ENCODE data around the gene BCOR. TPM values are rescaled to one million over a fixed set of nuclear protein-coding genes. Genes with fewer than 3 reads are reported as not detected.

BCOR gene
- total RNA-seq, 1 experiment from 2014 or later: 21.1 TPM

DNA sequence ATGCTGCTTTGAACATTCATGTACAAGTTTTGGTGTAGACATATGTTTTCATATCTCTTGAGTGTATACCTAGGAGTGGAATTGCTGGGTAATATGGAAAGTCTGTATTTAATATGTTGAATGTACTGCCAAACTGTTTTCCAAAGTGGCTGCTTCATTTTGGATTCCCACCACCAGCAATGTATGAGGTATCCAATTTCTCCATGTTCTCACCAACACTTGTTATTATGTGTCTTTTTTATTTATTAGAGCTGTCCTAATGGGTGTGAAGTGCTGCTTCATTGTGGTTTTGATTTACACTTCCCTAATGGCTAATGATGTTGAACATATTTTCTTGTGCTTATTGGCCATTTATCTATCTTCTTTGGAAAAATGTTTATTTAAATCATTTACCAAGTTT is 60.4 kb downstream of the BCOR start:
- DNase-seq (ENCODE audit: extremely low read depth, low read depth): no peak

DNA sequence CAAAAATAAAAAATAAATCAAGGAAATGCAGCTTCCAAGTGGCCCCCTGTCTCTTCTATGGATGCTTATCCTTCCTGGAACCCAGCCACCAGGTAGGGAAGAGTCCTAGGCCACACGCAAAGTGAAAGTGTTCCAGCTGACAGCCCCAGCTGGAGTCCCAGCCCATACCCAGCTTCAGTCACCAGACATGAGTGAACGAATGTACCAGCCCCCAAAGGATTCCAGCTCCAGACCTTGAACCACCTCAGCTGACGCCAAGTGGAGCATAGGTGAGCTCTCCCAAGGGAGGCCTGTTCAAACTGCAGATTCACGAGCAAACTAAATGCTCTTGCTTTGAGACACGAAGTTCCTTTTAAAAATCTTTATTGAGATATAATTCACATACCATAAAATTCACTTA is 62.0 kb downstream of the BCOR start:
- no peak for DNase-seq (ENCODE audit: extremely low read depth, low read depth)

DNA sequence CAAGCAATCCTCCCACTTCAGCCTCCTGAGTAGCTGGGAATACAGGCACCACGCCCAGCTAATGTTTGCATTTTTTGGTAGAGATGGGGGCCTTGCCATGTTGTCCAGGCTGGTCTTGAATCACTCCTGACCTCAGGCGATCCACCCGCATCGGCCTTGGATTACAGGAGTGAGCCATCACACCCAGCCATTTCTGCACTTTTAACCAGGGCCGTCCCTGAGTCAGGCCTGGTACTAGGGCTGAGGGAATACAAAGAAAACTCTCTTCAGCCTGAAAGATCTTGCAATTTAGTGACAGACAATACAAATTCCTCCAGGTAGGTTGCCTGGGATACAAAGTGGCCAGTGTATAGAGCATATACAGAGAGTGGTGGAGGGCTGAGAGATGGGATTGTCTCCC is 65.8 kb downstream of the BCOR start:
- DNase-seq (ENCODE audit: extremely low read depth, low read depth): no peak

DNA sequence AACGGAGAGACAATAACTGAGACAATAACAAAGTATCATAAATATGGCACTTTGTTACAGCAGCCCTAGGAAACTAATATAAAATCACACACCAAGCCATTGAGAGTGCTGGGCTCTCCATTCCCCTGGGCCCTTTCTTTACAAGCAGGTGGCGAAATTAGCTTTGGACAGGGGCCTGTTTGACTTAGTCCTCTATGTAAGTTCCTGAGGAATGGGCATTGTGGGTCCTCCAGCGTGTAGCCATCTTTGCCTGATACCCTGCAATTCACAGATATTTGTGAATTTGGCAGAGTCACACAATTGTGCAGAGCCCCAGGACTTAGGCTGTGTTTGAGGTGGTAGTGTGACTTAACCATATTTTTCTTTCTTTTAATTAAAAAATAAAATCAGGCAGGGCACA is 67.6 kb downstream of the BCOR start:
- no peak for DNase-seq (ENCODE audit: extremely low read depth, low read depth)

DNA sequence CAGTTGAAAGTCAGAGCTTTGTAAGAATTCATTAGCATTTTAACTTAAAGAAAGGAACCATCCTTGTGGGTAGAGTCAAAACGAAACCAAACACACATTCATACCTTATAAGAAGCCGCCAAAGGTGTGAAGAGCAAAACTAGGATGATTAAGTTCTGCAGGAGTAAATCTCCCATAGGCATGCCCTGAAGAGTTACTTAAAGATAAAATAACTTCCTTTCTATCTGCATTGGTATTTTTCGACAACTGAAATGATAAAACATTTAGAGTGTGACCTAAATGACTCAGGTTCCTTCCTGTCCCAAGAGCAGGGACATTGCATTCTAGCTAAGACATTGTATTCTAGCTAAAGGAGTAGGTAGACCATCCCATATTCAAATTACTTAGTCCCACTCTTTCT is 75.3 kb downstream of the BCOR start:
- DNase-seq (ENCODE audit: extremely low read depth, low read depth): no peak

DNA sequence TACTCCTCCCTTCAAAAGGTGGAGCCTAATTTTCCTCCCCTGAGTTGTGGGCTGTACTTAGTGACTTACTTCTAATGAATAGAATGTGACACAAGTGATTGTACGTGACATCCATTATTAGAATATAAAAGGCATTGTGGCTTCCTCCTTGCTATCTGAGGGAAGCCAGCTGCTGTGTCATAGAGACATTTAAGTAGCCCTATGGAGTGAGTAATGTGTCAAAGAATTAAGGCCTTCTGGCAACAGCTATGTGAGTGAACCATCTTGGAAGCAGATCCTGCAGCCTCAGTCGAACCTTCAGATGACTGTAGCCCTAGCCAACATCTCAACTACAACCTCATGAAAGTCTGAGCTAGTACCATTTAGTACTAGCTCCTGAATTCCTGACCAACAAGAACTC is 76.1 kb downstream of the BCOR start:
- DNase-seq (ENCODE audit: extremely low read depth, low read depth): no peak

DNA sequence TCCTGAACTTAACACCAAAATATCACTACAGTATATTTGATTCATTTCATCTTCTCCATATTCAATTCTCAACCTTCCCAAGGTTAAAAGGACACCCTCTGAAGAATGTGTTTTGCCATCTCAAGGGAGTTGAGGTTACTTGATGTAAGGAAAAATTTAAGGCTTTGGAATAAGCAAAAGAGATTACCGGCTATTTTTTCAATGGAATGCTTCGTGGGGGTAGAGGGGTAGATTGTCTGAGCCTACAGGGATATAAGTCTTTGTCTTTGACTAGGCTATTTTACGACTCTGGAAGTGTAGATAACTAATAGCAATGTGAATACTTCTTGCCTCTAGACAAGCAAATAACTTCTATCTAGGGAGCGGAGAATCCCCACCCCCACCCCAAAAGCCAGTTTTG is 78.2 kb downstream of the BCOR start:
- DNase-seq (ENCODE audit: extremely low read depth, low read depth): no peak

DNA sequence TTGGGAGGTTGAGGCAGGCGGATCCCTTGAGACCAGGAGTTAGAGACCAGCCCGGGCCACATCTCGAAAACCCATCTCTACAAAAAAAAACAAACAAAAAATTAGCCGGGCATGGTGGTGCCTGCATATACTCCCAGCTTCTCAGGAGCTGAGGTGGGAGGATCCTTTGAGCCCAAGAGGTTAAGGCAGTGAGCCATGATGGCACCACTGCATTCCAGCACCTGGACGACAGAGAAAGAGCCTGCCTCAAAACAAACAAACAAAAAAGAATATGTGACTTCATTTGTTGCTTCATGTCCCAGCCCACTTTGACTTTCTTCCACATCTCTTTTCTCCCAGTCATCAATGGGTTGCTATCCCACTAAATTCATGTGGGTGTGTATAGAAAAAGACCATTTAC is 79.7 kb downstream of the BCOR start:
- no peak for DNase-seq (ENCODE audit: extremely low read depth, low read depth)

DNA sequence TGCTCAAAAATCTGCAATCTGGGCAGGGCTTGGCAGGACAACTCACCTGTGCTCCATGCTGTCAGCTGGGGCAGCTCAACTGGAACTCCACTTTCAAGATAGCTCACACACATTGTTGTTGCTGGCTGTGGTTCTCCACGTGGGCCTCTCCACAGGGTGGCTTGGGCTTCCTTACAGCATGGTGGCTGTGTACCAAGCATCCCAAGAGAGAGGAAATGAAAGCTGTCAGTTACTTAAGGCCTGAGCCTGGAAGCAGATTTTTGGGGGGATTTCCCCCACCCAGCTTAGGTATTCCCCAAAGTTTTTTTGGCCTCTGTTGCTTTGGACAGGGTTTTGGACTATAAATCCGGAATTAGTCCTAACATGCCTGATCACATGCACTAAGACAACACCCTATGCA is 81.0 kb downstream of the BCOR start:
- DNase-seq (ENCODE audit: extremely low read depth, low read depth): no peak

DNA sequence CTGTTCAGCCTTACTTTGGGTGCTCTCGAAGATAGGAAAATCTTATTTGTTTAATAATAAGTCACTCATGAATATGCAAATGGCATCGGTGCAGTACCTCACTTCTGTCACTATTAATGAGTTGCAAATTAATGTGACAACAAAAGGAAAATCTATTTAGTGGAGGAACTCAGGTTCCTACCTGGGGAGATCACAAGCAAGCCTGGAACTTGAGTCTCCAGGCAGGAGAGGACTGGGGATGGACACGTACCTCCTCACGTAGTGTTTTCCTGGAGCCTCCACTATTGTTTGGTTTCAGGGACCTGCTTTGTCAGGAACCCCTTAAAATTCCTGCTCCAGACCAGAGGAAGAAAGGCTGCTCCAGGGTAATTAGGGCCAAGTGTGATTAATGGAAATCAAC is 82.1 kb downstream of the BCOR start:
- no peak for DNase-seq (ENCODE audit: extremely low read depth, low read depth)

DNA sequence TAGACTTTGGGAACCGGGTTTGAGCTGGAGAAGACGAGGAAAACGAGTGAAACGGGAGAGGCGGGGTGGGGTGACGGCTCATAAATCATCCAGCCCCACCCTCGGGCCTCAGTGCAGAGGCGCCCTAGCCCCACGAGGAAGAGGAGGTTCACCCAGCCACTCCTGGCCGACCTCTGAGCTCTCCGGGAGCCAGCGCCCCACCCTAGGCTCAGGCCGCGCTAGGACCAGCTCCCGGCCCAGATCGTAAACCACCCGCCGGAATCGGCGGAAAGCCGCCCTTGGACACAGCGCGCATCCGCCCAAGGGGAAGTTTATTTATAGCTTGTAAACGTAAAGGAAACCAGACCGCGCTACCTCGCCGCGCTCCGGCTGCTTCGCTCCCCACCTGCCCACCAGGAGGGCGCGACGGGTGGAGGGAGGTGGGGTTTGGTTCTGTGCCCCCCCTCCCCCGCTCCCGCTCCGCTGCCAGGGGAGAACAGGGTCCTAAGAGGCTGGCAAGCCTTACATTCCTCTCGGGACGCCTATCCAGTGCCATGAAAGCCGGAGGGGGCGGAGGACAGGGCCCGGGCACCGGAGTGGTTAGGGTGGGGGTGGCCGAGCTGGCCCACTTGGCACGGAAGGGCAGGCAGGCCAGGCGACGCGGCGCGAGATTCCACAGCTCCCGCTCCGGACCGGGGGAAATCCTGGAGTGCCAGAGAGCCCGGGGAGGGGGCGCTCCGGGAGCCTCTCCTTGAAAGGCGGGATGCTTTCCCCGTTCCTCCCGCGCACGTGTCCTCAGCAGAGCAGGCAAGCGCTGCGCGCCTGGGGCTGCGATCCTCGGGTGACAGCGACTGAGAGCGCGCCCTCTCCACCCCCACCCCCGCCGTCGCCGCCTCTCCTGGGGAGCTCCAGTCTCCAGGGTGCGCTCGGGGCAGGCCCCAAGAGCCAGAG is 84.2 kb downstream of the BCOR start:
- peak; percentile 72 for DNase-seq (ENCODE audit: extremely low read depth, low read depth)

DNA sequence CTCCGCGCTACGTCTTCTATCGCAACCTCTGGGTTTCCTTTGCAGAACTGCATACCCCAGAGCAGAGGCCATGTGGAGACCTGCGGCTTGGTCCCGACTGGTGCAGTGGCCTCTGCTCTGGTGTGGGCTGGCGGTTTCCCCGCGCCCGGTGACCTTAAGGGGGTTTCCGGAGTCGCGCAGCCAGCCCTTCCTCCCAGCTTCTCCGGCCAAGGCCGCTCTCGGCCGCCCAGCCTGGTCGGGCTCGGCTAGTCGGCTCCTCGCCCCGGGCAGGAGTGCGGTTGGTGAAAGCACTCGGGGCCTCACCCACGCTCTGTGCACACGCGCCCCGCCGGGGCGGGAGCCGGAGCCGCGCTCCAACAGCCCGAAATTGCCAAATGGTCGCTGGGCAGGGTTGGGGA is 84.9 kb downstream of the BCOR start:
- DNase-seq (ENCODE audit: extremely low read depth, low read depth): peak; percentile 13

DNA sequence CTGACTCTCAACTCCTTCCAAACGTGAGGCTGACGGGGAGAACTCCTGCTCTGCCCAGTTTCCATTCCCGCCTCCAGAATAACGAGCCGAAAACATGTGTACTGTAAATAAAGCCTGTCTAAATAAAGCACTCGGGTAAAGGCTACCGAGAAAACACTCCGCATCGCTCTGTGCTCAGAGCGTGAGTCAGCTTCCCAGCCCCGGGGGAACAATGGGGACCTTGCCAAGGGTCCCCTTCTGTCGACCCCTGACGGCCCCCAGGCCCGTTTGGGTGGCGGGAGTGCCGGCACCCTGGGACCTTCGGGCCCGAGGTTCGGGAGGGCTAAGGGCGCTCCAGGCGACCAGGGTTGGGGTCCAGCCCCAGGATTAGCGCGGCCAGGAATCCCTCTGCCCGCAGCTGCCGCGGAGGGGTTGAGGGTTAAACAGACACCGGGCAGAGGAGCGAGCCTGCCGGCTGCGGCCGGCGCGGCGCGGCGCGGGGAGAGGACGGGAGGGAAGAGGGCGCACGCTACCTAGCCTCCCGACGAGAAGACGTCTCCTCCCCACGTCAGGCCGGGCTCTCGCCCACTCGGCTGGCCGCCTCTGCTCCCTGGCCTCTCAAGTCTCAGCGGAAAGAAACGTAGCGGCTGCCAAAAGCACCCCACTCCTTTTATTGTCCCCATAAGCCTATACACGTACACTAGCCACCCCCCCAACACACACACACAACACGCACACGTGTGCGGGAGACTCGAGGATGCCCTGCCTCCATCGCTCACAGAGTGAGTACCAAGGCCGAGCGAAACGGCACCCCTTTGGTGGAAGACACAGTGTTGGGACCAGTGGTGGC is 85.5 kb downstream of the BCOR start:
- DNase-seq (ENCODE audit: extremely low read depth, low read depth): peak; percentile 12

DNA sequence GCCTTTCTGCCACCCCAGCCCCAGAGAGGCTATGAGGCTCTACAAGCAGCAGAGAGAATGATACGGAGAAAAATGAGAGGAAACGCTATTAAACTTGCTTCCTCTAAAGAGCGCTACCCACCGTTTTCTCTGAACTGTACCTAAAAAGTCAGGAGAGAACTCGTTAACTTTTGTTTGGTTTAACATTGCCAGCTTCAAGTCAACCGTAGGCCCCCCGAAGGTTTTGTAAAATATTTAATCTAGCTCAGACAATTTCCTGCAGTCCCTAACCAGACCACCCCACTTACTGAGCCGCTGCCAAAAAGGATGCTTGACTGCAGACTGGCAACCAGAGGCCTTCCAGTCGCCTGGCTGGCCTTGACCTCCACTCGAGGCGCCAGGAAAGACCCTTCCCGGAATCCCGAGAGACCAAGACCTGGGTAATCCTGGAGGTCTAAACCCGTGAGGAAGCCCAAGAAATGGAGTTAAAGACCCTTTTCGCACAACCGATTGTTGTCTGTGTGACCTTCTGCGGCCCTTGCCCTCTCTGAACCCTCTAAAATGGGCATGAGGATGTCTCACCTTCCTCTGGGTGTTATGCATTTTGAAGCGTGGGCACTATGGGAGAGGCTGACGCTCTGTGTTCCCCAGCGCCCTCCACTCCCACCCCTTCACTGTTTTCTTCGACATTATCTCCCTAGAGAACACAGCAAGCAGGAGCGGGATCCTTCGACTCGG is 86.3 kb downstream of the BCOR start:
- no peak for DNase-seq (ENCODE audit: extremely low read depth, low read depth)

DNA sequence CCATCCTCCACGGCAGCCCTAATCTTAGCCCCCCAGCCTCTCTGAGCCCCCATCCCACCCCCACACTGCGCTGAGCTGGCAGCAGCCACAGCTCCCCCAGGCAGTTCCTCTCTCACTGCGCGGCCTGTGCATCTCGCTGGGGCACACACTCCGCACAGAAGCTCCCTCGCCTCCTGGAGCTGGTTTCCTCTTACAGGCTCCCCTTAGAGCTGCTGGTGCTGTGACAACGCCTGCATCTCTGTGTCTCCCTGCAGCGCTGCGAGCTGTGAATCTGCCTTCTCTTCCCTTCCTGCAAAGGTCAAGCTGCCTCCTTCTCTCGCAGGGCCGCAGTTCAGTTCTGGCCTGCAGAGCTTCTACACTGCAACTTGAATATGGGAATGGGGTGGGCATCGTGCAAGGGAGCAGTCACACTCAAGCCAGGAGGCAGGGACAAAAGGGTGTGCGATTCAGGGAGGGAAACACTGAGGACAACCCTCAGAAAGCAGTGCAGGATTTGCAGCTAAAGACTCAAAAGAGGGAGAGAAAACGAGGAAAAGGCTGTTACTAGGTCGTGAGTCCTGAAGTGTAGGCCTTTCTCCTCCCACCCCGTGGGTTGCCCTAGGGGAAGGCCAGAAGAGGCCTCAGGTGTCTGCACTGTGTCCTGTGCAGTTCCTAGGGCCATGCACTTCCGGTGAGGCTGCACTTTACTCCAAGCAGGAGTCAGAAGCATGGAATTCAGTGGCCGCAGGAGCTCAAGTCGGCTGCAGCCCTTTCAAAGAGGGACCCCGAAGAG is 87.0 kb downstream of the BCOR start:
- no peak for DNase-seq (ENCODE audit: extremely low read depth, low read depth)

DNA sequence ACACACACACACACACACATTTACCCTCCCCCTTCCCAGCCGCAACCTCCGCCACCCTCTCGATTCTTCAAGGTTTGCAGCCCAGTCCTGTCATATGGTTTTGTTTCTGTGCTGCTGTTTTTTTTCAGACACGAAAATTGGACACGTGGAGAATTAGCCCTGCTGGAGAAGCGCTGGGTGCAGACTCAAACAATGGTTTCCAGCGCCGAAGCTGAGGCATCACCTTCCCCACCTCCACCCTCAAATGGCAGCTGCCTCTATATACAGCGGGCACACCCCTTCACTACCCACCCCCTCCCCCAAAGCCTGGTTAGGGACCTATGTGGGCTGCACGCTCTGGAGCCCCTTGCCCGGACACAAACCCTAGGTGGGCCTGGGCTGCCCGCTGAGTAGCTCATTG is 87.9 kb downstream of the BCOR start:
- no peak for DNase-seq (ENCODE audit: extremely low read depth, low read depth)

DNA sequence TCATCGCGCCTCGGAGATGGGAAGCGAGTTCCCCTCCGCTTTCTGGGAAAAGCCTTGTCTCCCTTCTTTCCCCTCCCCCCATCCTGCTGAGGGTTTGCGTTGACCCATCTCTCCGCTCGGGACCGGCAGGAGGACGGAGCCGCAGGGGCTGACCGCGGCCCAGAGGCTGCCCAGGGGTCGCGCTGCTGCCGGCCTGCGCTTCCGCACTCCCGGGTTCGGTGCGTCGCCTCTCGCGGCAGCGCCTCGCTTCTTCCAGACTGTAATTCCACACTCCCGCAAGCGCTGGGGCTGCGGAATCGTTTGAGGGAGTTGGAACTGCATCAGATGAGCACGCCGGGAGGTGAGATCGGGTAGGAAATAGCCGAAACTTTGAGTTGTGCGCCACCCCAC is 88.3 kb downstream of the BCOR start:
- DNase-seq (ENCODE audit: extremely low read depth, low read depth): no peak

DNA sequence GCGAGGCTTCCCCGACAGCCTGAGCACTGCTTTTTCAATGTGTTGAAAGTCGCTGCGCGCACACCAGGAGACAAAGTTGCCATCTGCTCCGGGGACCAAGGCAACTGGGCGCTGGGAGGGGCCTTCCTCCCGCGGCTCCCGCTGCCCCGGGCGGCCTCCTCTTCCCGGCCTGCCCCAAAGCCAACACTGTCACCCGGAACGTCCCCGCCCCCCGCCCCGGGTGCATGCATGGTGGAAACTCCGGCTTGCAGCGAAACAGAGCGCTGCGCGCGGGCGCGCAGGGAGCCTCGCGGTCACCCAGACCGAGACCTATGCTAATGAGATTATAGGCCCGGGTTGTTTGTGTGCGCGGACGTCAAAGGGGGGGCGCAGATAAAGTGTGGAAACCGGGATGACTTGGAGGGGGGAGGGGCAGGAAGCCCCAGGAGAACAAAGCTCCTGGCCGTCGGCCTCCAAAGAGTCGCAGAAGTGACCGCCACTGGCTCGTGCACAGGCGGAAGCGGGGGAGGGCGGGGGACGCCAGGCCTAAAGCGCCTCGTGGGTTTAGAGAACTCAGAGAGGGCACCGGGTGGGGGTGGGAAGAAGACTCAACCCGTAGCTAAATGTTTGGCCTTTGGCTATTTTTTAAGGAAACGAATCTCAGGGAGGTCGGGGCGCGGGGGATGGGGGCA is 88.8 kb downstream of the BCOR start:
- DNase-seq (ENCODE audit: extremely low read depth, low read depth): no peak

DNA sequence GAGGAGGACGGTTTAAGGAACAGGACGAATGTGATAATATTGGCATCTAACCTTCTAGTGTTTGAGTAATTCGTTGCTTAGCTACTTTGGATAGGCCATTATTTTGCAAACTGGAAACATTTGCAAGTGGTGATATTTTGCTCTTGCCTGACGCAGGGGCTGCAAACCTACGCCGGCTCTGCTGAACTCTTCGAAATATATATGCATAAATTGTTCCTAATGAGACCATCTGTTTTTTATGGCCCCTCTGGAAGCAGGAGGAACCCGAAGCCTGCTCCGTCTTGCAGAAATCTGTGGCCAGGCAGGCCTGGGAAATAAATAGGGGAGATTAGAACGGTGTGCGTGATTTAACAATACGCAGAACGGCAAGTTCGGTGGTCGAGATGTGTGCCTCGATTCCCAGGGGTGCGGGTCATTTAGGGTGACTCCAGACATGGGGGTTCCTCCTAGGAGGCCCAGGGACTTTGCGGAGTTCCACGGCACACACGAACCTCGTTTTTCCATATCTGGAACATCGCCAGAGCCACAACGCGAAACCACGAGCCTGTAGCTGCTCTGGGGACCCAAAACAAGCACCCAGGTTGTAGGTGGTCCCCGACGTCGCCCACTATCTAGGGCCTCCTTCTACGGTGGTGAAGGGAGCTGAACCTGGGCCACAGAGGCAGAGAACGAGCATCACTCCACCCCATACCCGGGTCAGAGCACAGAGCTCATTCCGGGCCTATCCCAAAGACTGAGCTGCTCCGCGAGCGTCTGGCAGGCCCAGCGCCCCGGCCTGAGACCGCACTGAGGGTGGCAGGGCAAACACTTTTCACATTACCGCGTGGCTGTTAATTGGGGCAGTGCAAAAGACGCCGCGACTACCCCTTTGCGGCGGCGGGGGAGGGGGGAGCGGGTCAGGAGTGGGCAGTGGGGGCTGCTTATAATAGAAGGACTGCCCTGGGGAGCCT is 89.7 kb downstream of the BCOR start:
- DNase-seq (ENCODE audit: extremely low read depth, low read depth): no peak
